Stimulated activated CD4-positive, alpha-beta T cell treated with anti-CD3 and anti-CD28 coated beads, TNF-alpha, amount 100 ng/mL, for 24 hours (primary cell): Measurements from ENCODE around the gene AHSG.

ENCODE experiments used
- DNase-seq, 3 experiments: peaks; one replicate each; pipeline ENCODE4 v3.0.0-alpha.2; 2020; ENCODE audit warnings: low read depth in 3 of 3

AHSG gene

GRCh38 chr3:186593862-186594261, 19.0 kb upstream of the AHSG start:
- no peak for DNase-seq

DNA sequence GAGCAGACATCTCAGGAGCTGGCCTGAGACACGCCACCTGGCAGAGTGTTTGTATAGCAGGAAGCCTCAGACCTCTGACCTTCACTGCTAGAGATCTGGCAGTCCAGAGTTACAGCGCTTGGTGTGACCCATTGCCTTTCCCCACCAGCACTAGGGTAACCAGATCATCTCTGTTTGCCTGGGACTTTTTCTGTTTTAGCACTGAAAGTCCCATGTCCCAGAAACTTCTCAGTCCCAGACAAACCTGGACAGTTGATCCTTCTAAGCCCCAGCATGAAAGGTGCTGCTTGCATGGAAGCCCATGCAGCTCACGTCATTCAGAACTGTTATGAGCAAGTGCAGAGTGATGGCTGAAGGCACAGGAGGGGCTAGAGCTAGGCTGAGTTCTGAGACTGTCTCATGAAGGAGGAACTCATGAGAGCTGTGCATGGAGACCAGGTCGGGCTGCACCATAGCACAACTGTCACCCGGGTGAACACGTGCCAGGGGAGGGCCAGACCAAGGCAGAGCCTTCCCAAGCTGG, 18.2 kb upstream of the AHSG start:
- DNase-seq, result no peak

GRCh38 chr3:186596568-186597287, 16.1 kb upstream of the AHSG start:
- no peak for DNase-seq

DNA sequence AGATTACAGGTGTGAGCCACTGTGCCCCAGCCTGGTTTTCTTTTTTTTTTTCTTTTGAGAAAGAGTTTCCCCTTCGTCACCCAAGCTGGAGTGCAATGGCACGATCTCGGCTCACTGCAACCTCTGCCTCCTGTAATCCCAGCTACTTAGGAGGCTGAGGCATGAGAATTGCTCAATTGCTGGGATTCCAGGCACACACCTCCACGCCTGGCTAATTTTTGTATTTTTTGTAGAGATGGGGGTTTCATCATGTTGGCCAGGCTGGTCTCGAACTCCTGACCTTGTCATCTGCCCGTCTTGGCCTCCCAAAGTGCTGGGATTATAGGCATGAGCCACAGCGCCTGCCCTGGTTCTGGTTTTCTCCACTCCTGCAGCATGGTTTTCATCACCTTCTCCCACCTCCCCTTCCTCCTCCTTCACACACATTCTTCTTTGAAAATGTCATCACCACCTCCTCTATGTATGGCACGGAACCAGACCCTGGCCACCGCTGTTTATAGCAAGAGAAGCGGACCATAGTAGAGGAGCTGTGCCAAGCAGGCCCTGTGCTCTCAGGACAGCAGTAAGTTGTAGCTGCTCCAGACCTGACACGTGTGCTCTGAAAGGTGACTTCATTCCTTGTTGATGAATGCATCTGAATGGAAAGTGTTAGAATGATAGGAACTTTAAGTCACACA, 14.6 kb upstream of the AHSG start:
- no peak for DNase-seq

DNA sequence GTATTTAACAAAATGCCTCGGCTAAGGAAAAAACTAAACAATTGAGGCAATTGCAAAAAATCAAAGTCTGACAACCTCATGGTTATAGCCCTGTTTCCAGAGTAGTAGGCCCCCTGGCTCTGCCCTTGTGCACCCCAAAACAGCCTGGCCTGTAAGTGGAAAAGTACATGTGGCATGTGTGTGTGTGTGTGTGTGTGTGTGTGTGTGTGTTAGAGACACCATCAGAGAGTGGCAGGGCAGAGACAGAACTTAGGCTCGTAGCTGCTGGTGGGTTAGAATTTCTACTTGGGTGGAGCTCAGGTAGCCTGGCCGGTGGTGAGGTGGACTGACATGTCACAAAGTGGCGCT, 14.1 kb upstream of the AHSG start:
- DNase-seq, result no peak

- no peak for DNase-seq
Observed at GRCh38 chr3:186599142-186599784, 13.6 kb upstream of the AHSG start.

GRCh38 chr3:186599785-186600166, 13.1 kb upstream of the AHSG start:
- no peak for DNase-seq

- no peak for DNase-seq
Observed at GRCh38 chr3:186600896-186601295, 12.0 kb upstream of the AHSG start.

DNA sequence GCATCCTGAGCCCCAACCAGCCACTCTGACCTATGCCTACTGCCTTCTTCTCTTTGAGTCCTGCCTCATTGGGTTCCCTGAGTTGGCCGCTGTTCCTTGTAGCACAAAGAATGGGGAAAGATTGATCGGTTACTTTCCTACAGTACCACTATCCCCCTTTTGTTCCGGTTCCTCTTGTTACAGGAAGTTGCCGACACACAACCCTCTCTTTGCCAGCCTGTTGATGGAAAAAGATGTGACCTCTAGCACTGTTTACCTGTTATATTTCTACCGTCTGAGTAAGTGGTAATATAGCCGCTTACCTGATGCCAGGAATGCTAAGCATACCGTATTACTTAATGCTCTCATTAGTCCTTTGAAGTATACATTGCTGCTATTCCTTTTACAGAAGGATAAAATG, 9.7 kb upstream of the AHSG start:
- no peak for DNase-seq

GRCh38 chr3:186605078-186605477, 7.8 kb upstream of the AHSG start:
- no peak for DNase-seq

DNA sequence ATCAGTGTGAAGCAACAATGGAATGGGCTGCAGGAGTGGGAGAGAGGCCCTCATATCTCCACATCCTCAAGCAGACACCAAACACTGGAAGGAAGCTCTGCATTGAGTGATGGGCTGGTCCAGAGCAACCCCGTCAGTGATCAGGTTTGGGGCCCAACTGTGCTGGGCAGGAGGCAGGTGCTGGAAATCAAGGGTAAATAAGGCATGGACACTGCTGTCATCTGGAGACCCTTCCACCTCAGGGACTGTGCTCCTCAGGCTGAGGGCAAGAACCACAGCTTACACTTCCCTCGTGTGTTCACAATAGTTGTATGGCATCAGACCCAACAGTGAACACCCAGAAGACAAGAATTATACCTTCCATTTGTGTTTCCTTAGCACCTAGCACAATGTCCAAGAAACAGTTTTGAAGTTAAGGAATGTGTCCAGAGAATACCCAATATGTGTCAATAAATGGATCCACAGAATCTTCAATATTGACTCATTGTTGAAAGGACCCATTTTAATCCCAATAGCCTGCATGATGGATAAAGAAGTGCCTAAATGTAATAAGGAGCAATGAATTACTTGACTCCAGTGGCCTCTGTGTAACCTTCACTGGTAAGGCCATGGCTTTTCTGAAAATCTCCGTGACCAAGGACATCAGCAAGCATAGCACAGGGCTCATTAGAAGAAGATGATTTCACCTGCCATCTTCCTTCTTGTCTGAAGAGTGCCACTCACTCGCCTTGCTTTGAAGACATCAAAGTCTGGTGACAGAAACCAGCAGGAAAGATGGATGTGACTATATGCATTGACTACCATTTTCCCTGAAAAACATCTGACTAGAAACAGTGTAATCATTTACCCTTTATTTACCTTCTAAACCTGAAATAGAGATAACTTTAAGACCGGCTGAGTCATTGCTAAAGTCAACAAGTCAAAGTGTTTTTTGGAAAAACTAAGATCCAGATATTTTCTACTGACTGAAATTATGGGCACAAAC, 7.0 kb upstream of the AHSG start:
- no peak for DNase-seq

DNA sequence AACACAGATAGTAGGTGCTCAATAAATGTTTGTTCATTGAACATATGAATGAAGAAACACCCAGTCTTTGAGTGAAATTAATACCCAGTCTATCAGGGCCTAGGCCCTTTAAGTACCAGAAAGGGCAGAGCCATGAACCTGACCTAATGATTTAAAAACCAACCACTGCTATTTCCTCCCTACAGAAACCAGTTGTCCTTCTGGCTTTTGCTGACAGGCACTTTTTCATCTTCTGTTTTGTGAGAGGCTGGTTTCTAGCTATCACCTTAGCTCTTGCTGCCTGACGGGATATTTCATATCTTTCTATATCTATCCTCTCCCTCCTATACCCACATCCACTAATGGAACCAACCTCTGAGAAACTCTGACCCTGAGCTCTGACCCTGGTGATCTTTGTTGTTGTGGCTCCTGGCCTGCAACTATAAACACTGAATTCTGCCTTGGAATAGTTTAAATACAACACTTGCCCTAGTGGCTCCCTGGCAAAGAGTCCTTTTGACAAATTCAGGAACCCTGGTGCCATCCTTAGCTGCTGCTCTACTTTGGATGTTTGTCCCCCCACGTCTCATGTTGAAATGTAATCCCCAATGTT, 4.1 kb upstream of the AHSG start:
- DNase-seq, result no peak

GRCh38 chr3:186609247-186609868, 3.5 kb upstream of the AHSG start:
- DNase-seq, result no peak

DNA sequence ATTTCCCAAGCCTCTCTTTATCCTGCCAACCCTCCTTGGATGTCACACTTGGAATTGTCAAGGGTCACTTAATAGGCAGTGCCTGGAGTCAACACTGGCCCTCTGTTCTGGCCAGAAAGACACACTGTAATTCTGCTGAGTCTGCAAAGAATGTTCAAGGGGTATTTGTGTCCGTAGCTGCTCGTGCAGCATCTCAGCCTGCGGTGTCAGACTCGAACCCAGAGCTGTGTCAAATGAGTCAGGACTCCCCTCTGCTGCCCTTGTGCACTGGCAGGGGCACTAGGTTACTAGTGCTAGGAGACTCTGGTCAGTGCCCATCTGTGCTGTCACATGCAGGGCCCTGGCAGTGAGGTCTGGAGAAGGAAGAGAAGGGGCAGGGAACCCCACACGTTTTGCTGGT, 795 bp upstream of the AHSG start:
- DNase-seq, result no peak

DNA sequence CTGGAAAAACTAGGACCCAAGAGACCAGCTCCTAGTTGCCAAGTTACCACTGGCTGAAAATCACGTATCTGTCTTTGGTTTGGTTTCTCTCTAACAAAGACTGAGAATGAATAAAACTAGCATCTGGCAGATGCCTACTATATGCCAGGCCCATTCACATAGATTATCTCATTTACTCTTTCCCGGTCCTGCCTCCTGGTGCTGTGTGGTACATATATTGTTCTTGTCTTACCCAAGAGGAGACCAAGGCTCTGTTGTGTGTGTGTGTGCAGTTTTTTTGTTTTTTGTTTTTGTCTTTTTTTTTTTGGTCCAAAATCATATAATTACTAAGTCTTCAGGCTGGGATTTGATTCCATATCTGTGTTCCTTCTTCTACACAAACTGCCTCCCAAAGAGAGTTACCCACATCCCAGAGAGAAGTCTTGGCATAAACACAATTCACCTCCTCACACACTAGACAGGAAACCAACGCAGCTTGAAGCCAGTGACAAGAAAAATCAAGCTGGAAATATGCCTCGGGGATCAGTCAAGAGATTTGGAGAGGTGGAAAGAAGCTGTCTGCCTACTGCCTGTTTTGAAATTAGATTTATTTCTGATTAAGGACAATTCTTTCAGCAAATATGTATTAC, 891 bp downstream of the AHSG start:
- DNase-seq, result no peak

GRCh38 chr3:186614266-186614596, 1.4 kb downstream of the AHSG start:
- no peak for DNase-seq

GRCh38 chr3:186614597-186615483, 2.0 kb downstream of the AHSG start:
- peak; percentile 55 to 73 (median 73) for DNase-seq

- DNase-seq, result no peak
Observed at GRCh38 chr3:186616299-186616617, 3.4 kb downstream of the AHSG start.

DNA sequence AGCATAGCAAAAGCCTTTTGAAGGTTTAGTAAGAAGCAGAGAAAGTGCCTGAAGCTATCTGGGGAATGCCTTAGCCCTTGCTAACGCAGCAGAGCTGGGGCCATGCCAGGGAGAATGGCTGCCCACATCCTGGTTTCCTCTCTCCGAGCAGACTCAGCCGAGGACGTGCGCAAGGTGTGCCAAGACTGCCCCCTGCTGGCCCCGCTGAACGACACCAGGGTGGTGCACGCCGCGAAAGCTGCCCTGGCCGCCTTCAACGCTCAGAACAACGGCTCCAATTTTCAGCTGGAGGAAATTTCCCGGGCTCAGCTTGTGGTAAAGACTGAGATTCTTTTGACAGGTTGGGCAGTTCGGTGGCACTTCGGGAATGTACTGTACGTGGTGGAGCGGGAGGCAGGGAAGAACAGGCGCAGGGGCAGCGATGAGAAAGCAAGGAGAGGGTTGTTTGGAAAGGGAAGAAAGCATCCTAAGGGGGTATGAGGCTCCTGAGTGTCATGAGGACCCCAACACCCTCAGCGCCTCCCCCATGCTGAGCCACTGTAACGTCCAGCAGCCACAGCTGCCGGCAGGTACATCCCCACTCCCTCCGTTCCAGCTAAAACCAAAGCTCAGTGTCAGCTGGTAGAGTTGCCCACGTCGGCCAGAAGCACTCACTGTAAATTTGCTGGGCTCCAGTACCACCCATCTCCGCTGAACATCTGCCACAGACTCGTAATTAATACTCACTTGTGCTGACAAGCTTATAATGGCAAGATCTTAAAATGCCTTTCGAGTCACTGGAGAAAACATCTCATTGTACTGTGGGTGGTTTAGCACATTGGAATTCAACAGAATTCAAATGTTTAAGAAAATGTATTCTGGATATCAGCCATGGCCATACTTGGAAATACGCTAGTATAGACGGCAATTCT, 4.4 kb downstream of the AHSG start:
- DNase-seq, result peak; percentile 69 to 86 (median 78)
